Uterus (tissue), 4 donors: Measurements from ENCODE around the gene IL17RD. TPM values are rescaled to one million over a fixed set of nuclear protein-coding genes. Genes with fewer than 3 reads are reported as not detected.

ENCODE experiments used
- DNase-seq, 2 donors: peaks; one replicate each; pipeline ENCODE4 v3.0.0-alpha.2; 2019 to 2020
- H3K27ac ChIP-seq, 2 donors: fragments of 200-600 bp; sonication (generic); 1 replicate in 1 of 2; 2 replicates in 1 of 2; pipeline ENCODE4 v1.5.1; 2016 to 2018
- H3K27me3 ChIP-seq, 2 donors: fragments of 200-600 bp; sonication (generic); one replicate each; pipeline ENCODE4 v1.5.1; 2018 to 2019; ENCODE audit warnings: control low read depth in 1 of 2
- H3K36me3 ChIP-seq, 2 donors: fragments of 200-600 bp; sonication (generic); one replicate each; pipeline ENCODE4 v1.5.1; 2019; ENCODE audit warnings: control low read depth in 1 of 2
- H3K4me1 ChIP-seq, 2 donors: fragments of 200-600 bp; sonication (generic); one replicate each; pipeline ENCODE4 v1.5.1; 2018 to 2019; ENCODE audit warnings: control low read depth in 1 of 2
- H3K4me3 ChIP-seq, 2 donors: fragments of 200-600 bp; sonication (generic); 1 replicate in 1 of 2; 2 replicates in 1 of 2; pipeline ENCODE4 v1.5.1; 2018 to 2019; ENCODE audit warnings: mild to moderate bottlenecking in 1 of 2
- H3K9me3 ChIP-seq, 2 donors: fragments of 200-600 bp; sonication (generic); one replicate each; pipeline ENCODE4 v1.5.1; 2019; ENCODE audit warnings: control low read depth in 1 of 2
- CTCF ChIP-seq, 4 experiments: fragments of 200-600 bp in 2 of 4; fragments of 450-650 bp in 2 of 4; sonication (generic) in 2 of 4; IDR thresholded peaks; one replicate each; pipeline ENCODE4 v1.5.1; 2016 to 2019; ENCODE audit warnings: antibody characterized with exemption in 4 of 4, mild to moderate bottlenecking in 2 of 4, moderate library complexity in 1 of 4
- POLR2A ChIP-seq, 2 donors: fragments of 450-650 bp; IDR thresholded peaks; one replicate each; pipeline ENCODE4 v1.6.1; 2016; ENCODE audit warnings: antibody characterized with exemption in 2 of 2, mild to moderate bottlenecking in 1 of 2, moderate library complexity in 1 of 2
- intact Hi-C: fragments of 100-400 bp; cut with DNase I; formaldehyde crosslinking; loops from one replicate; pipeline ENCODE4 v1.15.1; 2023; ENCODE audit warnings: low total_unique reads
- total RNA-seq, 4 donors: library from RNA; depleted of rRNA in 3 of 4; stranded (reverse); fragments of >200 nt in 3 of 4; gene quantifications; one replicate each; pipeline versions ENCODE4 v1.1.0 to v1.2.4, GENCODE V29; 2014 to 2023
- donor health status: DM: yes; HTN: yes; CAD: no.

The IL17RD gene
- total RNA-seq, 4 donors from 2014 or later, result 19.0 to 95.9 (median 52.5) TPM

DNA sequence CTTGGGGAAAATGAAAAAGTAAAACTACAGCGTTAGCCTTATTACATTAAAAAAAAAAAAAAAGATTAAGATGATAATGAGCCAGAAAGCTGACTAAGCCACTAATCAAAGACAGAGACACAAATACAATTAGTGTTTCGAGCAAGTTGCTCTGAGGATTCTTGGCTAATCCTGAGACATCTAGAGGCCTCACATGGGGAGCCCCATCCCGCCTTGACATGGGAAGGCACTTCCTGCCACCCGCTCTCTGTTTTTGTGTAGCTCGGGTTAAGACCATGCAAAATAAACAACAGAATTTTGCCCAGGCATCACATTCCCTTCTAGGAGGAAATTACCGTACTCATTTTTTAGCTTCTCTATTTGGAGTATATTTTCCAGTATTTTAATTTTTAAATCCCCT is 19.4 kb upstream of the IL17RD start:
- no peak for TF ChIP-seq POLR2A (IDR thresholded peaks at IDR 0.05)
- no peak for TF ChIP-seq CTCF (IDR thresholded peaks at IDR 0.05)
- intact Hi-C loops, result no loop called here
- no peaks in the 10 kb centered on the region for H3K36me3 ChIP-seq
- no peaks in the 10 kb centered on the region for H3K4me1 ChIP-seq
- DNase-seq, result no peak
- no peaks in the 10 kb centered on the region for H3K27me3 ChIP-seq
- H3K4me3 ChIP-seq, result no peak overlapping the region
- no peaks in the 10 kb centered on the region for H3K9me3 ChIP-seq
- no peak overlapping the region for H3K27ac ChIP-seq

DNA sequence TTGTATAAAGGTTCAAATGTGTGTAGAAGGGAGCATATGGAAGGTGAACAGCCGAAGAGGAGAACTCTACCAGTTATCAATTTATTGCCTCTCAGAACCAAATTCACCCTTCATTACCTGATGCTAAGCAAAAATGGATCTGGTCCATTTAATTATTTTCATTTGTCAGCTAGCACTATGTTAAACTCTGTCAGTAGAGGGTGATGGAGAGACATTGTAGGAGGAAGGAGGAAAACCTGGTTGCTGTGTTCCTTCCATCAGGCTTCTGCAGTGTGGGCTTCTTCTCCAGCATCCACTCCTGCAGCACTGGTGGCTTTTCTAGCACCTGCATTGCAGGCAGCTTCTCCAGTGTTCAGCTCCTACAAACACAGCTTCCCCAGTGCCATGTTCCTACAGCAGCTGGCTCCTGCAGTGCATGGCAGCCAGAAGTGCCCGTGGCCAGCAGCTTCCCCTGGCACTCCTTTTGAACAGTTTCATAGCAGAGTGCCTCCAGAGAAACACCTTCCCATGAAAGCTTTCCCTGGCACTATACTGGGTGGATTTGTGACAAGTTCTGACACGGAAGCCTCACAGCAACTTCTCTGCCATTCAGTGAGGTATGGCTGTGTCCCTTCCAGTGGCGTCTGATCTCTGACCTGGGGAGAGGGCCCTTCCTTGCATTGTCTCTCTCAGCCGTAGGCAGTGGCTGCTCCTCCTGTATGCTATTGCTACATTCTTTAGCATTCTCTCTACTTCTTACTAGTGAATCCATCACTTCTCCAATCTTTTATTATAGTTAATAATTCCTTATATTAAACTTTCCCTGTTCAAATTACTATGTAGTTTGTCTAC is 14.6 kb upstream of the IL17RD start:
- DNase-seq, result no peak
- intact Hi-C loops, result no loop called here
- Histone ChIP-seq H3K27ac (no peak overlapping the region), H3K4me3 (no peak overlapping the region), H3K27me3 (no peaks in the 10 kb centered on the region), H3K4me1 (no peaks in the 10 kb centered on the region), H3K9me3 (no peaks in the 10 kb centered on the region), H3K36me3 (no peaks in the 10 kb centered on the region)
- TF ChIP-seq CTCF (IDR thresholded peaks at IDR 0.05), result peak in 1 of 4 experiments; percentile 8
- TF ChIP-seq POLR2A (IDR thresholded peaks at IDR 0.05), result no peak

DNA sequence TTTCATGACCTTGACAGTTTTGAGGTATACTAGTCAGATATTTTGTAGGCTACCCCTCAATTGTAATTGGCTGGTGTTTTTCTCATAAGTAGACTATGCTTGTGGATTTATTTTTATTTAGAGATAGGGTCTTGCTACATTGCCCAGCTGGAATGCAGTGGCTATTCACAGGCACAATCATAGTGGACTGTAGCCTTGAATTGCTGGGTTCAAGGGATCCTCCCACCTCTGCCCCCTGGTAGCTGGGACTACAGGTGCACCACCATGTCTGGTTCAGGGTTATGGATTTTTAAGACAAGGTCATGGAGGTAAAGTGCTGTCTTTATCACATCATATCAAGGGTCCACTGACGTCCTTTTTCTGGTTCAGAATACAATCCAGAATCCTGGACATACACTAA is 10.9 kb upstream of the IL17RD start:
- H3K36me3 ChIP-seq, result no peaks in the 10 kb centered on the region
- no peaks in the 10 kb centered on the region for H3K27me3 ChIP-seq
- TF ChIP-seq CTCF (IDR thresholded peaks at IDR 0.05) (no peak), POLR2A (IDR thresholded peaks at IDR 0.05) (no peak)
- H3K4me1 ChIP-seq, result no peaks in the 10 kb centered on the region
- H3K9me3 ChIP-seq, result no peaks in the 10 kb centered on the region
- no peak overlapping the region for H3K27ac ChIP-seq
- intact Hi-C loops, result no loop called here
- no peak overlapping the region for H3K4me3 ChIP-seq
- DNase-seq, result no peak

DNA sequence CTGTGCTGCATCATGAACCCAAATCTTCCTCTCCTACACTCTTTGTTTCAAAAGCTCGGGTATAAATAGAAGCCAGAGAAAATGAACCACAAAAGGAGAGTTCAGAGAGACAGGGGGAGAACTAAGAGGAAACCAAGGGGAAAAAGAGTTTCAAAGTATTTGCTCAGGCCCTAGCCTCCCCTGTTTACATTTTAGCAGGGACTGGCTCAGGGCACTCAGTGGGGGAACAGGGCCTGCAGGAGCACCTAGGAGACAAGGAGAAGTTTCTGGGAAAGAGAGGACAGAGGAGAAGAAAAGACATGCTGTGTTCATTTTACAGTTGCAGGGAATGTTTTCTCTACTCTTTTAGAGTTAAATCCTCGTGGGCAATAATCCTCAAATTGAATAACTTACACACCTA is 8.5 kb upstream of the IL17RD start:
- no peaks in the 10 kb centered on the region for H3K27me3 ChIP-seq
- no peaks in the 10 kb centered on the region for H3K4me1 ChIP-seq
- TF ChIP-seq CTCF (IDR thresholded peaks at IDR 0.05) (no peak), POLR2A (IDR thresholded peaks at IDR 0.05) (no peak)
- H3K4me3 ChIP-seq, result no peak overlapping the region
- no peak overlapping the region for H3K27ac ChIP-seq
- intact Hi-C loops, result no loop called here
- H3K36me3 ChIP-seq, result no peaks in the 10 kb centered on the region
- DNase-seq, result no peak
- no peaks in the 10 kb centered on the region for H3K9me3 ChIP-seq

DNA sequence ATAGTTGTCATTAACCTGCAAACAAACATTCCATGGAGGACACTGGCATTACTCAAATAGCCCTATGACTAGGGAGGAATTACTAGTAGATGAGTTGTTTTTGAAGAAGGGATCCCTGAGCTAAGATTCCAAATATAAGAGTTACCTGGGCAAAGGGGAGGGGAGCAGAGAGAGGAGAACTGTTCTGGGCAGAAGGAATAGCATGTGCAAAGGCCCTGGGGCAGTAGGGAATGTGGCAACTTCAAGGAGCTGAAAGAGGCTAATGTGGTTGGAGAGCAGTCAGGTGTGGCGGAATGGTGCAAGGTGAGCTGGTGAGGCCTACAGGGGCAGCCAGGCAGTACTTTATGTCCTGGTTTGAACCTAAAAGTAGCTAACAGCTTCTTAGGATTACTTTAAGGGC is 5.8 kb upstream of the IL17RD start:
- Histone ChIP-seq H3K36me3 (no peaks in the 10 kb centered on the region), H3K4me1 (no peaks in the 10 kb centered on the region), H3K27ac (no peak overlapping the region), H3K9me3 (no peaks in the 10 kb centered on the region), H3K27me3 (no peaks in the 10 kb centered on the region), H3K4me3 (no peak overlapping the region)
- TF ChIP-seq CTCF (IDR thresholded peaks at IDR 0.05) (no peak), POLR2A (IDR thresholded peaks at IDR 0.05) (no peak)
- DNase-seq, result no peak
- intact Hi-C loops, result no loop called here
